NT2/D1 (cell line): ENCODE measurements around the gene KPNA4.

ENCODE experiments used
- SUZ12 ChIP-seq: IDR thresholded peaks from 2 replicates; pipeline ENCODE4 v1.6.1; 2011; ENCODE audit not compliant: insufficient read length, insufficient read depth; ENCODE audit errors: extremely low read depth
- YY1 ChIP-seq: IDR thresholded peaks from 2 replicates; pipeline ENCODE4 v1.6.1; 2011; ENCODE audit not compliant: insufficient read length, insufficient read depth
- ZNF274 ChIP-seq: IDR thresholded peaks from 2 replicates; pipeline ENCODE4 v1.6.1; 2011; ENCODE audit warnings: mild to moderate bottlenecking, low read depth, low read length

GRCh38 chr3:160477750-160478149, 87.6 kb downstream of the KPNA4 start:
- TF ChIP-seq YY1 (no peak), SUZ12 (no peak), ZNF274 (no peak)
